Ammon's horn (tissue), 1 donor: ENCODE results near the gene F2RL3.
"Not testable (repeated sequence)": the region's sequence is repeated elsewhere in the genome, so short reads cannot be mapped to it uniquely, and the experiment has no call there.

Source experiments
- DNase-seq: peaks from one replicate; pipeline ENCODE4 v3.0.0-alpha.2; 2016; ENCODE audit warnings: low spot score

The F2RL3 gene

DNA sequence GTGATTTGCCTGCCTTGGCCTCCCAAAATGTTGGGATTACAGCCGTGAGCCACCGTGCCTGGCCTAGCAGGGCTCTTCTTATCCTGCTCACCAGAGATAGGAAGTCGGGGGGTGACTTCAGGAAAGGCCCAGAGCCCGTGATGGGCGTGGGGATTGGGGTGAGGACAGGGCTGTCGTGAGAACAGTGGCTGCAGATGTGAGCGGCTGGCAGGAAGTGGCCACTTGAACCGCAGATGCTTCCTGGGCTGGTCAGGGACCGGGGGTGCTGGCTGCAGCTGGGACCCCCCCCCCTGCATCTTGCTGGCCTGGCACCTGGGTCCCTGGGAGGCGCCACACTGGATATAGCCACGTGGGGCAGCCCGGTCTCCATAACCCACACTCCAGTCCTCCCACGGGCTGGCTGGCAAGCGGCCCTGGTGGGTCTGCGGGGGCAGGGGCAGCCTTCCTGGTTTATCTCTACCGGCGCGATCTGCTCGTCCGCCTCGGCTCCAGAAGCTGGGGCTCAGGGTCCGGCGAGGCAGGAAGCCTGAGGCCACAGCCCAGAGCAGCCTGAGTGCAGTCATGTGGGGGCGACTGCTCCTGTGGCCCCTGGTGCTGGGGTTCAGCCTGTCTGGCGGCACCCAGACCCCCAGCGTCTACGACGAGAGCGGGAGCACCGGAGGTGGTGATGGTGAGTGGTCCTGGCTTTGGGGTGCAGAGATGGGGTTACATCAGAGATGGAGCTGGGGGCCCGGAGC is at the start of gene F2RL3:
TSS of gene F2RL3 (plus strand) at position 371 of the 737 bp plus-strand sequence. CDS start at position 562, 191 bp downstream.
- no peak for DNase-seq

DNA sequence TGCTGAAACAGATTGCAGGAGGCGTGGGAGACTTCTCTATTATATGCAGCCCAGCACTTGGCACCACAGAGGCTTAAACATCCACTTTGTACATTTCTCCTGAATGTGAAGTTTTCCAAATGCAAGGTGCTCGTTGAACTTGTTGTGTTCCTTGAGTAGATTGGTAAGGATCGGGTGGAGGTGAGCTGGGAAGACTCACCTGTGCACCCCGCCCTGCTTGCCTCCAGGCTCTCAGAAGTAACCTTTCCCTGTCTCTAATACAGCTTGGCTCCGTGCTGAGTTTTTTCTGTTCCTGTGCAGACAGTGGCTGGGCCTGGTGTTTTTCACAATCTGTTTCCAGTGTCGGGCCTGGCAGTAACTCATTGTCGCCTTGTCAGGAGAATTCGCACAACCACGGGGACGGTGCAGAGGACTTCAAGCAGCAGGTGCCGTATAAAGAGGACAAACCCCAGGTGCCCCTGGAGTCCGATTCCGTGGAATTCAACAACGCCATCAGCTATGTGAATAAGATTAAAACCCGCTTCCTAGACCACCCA is 47.3 kb upstream of the F2RL3 start:
- no peak for DNase-seq

DNA sequence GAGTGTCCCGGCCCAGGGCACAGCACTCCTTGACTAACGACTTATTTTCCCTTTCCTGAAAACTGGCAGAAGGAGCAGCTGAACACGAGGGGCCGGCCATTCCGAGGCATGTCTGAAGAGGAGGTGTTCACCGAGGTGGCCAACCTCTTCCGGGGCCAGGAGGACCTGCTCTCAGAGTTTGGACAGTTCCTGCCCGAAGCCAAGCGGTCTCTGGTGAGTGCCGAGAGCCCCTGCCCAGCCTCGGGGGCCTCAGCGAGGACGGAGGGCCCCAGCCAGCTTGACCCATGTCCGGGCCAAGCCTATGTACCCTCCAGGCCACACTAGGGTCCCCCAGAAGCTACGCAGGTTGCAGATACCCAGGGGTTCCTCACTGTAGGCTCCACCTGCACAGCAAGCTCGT is 41.9 kb upstream of the F2RL3 start:
- DNase-seq = no peak

DNA sequence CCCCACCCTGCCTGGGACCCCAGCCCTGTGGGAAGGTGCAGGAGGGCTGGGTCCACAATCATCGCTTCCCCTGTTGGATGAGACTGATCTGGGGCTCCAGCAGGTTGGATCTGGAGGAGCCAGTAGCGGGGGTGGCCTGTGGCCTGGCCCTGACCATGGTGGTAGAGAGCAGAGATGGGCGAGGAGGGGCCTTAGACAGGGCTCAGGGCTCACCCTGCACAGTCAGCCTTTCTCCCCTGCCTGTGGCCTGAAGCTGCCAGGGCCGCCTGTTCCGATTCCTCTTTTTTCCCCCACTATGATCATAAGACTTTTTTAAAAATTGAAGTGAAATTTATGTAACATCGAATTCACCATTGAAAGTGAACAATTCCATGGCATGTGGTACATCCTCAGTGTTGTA is 41.4 kb upstream of the F2RL3 start:
- no peak for DNase-seq

DNA sequence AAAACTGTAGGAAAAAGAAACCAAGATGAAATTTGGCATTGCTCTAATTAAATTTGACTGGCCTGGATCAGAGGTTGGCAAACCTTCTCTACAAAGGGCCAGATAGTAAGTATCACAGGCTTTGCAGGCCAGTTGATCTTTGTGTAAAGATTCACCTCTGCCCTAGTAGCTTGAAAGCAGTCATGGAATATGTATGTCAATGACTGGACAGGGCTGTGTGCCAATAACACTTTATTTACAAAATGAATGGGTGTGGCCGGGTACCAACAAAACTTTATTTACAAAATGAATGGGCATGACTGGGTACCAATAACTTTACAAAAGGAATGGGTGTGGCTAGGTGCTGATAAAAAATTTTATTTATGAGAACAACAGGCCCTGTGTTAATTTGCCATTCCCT is 39.6 kb upstream of the F2RL3 start:
- DNase-seq = no peak

DNA sequence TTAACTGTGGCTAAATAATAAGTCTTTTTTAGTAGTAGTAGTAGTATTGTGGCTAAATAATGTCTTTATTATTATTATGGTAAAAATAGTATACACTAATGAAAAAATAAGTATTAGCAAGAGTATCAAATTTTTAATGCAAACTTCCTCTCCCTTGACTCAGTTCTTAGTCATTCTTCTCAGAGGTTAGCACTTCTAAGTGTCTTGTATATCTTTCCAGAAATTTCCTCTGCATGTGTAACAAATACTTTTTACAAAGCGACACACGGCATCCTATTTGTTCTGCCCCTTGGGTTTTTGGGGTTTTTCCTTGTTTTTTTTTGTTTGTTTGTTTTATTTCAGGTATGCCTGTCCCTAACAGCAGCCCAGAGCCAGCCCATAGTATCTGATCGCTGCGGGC is 38.7 kb upstream of the F2RL3 start:
- DNase-seq = no peak

DNA sequence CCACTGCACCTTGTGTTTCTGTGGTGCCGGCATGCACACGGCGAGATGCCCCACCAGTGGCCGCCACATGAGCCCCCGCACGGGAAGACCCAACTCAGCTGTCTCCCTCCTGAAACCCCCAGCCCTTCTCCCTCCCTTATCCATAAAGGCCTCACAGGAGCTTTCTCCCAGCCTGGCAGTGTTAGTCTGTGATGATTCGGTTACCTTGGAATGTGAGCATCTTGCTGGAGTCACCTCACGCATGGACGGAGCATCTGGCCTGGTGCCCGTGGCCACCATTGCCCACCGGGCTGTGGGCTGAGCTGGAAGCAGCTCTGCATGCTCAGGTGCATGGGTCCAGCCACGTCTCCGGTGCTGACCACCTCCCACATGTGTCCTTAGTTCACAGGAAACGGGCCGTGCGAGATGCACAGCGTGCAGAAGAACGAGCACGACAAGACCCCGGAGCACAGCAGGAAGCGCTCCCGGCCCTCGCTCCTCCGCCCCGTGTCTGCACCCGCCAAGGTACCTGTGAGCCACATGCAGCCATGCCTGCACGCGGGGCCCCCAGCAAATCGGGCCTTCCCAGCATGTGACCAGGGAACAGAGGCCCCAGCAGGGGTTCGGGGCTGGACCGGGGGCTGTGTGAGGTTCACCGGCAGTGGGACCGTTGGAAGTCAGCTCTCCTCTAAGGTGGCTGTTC is 37.6 kb upstream of the F2RL3 start:
- DNase-seq = no peak

DNA sequence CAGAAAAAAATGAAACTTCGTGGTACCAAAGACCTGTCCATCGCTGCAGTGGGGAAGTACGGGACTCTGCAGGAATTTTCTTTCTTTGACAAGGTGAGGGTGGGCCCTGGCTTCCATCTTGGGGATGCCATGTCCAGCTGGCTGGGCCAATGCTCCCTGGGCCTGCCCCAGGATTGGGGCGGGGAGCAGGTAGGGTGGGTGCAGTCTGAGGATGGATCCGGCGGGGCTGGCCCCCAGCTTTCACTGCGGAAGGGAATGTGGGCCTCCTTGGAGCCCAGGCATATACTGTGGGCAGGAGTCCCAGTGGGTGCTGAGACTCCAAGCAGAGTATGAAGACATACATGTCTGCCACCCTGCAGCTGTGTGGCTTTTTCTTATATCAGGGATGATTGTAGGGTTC is 35.7 kb upstream of the F2RL3 start:
- no peak for DNase-seq

DNA sequence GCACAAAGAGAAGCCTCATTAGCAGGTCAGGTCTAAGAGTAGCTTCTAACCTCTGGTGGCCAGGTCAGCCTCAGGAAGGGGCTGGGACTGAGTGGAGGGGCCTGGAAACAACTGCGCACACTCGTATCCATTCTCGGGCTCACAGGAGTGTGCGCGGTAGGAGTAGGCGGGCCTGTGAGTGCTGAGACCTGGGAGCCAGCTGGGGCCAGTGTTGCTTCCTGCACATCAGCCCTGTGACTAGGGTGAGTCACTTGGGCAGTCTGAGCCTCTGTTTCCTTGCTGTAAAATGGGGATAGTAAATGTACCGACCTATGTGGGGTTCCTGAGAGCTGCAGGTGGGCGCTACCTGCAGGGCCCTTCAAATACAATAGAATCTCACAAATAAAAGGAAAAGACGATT is 32.7 kb upstream of the F2RL3 start:
- no peak for DNase-seq

DNA sequence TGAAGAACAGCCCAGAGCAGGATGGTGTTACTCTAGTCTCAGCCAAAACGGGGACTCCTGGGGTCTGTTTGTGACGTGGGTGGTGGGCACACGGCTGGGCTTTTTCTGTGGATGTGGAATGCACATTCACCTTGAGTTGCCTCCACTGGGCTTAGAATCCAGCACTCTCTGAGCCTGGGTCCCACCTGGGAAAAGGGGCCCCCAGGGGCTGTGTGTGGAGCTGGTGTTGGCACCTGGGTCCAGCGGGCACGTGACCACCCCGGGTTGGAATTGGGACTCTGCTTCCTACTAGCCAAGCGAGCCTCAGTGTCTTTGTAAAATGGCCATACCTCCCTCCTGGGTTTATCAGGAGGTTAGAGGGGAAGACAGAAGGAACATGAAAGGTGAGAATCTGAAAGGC is 29.2 kb upstream of the F2RL3 start:
- DNase-seq = no peak

DNA sequence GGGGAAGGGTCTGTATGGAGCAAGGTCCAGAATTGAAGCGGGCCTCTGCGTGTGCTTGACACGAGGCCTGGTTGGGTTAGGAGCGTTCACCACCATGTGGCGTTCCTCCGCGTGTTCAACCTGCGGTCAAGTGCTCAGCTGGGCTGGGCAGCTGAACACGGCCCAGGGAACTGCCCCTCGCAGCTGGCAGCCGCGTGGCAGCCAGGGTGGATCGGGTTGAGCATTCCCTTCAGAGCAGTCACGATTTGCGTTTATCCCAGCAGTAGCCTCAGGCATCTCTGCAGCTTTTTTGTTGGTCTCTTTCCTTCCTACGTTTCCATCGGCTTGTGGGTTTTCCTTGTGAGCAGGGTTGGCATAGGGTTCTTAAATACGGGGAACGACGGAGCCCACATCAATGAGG is 28.7 kb upstream of the F2RL3 start:
- no peak for DNase-seq

DNA sequence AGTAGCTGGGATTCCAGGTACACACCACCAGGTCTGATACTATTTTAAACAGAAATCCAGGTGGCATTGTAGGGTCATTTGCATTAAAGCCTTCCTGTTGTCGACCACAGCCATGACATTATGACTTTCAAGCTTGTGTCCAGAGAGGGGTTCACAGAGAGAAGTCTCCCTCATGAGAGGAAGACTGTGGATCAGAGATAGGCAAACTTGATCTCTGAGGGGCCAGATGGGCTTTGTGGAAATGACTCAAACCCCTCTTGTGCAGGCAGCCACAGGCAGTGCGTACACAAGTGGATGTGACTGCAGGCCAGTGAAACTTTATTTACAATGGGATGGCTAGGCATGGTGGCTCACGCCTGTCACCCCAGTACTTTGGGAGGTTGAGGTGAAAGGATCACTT is 27.8 kb upstream of the F2RL3 start:
- no peak for DNase-seq

DNA sequence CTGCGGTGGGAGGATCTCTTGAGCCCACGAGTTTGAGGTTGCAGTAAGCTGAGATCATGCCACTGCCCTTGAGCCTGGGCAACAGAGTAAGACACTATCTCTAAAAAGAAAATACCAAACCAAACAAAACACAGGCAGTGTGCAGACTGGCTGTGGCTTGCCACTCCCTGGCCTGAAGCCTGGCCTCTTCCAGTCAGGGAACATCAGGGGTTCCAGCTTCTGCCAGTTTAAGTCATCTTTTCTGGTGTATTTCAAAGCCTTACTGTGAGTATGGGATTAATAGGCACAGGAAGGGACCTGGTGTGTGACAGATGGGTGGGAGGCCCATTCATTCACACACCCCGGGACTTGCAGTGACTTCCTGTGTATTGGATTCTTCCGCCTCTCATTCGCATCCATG is 27.0 kb upstream of the F2RL3 start:
- no peak for DNase-seq

DNA sequence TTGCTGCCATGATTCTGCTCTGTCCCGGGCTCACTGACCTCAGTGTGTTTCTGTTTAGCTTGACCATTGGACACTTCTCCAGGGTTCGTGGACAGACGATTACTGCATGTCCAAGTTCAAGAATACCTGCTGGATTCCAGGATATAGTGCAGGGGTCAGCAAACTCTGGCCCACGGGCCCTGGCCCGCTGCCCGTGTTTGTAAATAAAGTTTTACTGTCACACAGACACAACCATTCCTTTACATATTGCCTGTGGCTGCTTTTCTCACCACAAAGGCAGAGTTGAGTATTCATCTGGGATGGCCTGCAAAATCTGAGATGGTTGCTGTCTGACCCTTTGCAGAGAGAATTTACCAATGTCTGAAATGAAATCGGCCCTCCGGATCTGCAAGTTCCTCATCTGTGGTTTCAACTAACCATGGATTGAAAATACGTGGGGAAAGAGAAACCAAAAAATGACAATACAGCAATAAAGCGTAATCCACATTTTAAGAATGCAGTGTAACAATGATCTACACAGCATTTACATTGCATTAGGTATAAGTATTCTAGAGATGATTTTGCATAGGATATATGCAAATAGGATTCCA is 25.9 kb upstream of the F2RL3 start:
- no peak for DNase-seq

DNA sequence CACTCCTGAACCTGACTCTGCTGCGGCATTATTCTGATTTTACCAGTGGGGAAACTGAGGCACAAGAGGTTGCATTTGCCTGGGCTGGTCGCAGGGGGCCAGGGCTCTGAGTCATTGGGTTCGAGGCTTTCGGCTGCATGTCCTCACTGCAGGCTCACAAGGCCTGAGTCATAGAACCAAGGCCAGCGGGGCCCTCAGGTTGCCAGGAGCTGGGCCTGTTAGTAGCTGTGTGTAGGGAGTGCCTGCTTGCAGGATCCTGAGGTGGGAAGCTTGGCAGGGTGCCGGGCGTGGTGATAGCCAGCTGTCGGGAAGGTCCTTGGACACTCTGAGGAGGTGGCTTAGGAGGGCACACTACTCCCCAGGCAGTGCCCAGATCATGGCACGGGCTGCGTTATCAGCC is 21.6 kb upstream of the F2RL3 start:
- DNase-seq = no peak

DNA sequence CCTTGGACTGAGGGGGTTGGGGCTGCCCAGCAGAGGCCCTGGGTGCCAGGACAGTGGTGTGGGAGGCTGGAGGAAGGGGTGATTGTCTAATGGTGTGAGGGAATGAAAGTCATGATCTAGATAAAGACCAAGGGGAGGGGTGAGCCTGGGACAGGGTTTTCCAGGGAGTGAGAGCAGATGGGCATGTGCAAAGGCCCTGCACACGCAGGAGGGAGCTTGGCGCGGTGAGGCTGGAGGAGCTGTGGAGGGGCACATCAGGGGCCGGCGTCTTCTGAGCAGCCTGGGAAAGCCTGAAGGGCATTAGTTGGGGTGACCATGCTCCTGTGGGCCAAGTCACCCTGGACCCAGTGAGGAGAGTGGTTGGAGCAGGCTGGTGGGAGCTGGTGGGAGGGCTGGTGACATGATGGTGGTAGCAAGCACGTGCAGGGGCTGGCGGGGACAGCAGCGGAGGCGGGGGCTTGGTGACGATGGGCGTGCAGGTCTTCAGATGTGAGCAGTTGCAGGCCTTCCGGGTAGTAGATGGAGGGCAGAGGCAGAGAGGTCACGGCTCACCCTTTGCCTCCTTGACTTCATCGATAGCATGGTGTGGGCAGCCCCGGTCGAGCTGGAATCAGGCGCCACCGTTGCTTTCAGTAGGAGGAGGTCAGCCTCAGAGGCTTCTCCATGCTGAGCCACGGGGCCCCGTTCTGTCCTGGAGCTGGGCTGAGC is 20.2 kb upstream of the F2RL3 start:
- no peak for DNase-seq

DNA sequence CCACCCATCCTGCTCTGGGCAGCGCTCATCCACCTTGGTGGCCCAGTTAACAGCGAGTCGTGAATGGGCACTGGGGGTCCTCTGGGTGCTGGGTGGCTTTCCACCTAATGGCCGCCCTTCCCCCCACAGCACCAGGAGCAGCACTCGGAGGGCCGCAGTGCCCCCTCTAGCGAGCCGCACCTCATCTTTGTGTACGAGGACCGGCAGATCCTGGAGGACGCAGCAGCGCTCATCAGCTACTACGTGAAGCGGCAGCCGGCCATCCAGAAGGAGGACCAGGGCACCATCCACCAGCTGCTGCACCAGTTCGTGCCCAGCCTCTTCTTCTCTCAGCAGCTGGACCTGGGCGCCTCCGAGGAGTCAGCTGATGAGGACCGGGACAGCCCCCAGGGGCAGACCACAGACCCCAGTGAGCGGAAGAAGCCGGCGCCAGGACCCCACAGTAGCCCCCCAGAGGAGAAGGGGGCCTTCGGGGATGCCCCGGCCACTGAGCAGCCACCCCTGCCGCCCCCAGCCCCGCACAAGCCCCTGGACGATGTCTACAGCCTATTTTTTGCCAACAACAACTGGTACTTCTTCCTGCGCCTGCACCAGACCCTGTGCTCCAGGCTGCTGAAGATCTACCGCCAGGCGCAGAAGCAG is 19.3 kb upstream of the F2RL3 start:
- DNase-seq = no peak

DNA sequence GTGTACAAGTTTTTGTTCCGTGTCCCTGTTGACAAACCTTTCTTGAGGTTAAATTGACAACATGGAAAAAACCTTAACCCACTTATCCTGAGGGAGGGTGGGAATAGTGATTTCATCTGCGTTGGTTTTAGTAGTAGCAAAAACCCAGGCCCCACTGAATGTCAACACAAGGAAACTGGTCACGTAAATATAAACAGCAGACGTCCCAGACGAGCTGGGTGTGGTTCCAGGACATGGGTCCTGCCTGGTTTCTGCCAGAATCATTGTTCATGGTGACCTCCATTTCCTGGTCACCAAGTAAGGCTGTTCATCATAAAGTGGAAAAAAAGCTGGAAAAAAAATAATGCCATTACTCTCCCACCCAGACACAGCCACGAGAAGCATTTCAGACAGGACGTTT is 16.9 kb upstream of the F2RL3 start:
- no peak for DNase-seq

DNA sequence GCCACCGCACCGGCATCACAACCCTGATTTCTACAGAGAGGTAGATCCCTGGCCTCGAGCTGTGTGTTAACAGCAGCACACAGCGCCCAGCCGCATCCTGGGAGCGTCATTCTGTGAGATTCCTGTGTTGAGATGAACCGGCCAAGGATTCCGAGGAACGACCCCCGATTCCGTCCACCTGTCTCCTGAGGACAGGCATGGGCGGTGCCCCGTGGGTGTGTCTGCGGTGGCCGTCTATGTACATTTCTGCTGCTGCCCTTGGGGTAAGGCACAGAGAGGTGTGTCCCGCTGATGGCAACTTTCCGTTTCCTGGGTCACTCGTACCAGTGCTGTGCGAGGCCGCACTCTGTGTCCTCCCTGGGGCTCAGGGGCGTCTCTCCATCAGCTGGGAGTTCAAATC is 16.1 kb upstream of the F2RL3 start:
- no peak for DNase-seq

DNA sequence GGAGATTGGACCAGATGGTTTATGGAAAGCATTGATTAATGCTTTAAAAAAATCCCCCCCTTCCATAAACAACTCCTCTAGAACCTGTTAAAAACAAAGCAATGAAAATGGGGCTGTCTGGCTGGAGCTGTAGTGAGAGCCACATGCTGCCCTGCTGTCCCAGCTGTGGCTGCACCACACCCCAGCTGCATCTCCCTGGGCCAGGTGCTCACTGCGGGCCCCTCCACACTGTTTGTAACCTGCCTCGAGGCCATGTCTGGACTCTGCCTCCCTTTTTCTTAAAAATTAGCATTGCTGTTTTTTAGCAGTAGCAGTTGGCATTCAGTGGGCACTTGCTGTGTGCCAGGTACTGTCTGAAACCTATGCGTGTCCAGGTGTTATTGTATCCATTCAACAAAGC is 15.2 kb upstream of the F2RL3 start:
- no peak for DNase-seq

DNA sequence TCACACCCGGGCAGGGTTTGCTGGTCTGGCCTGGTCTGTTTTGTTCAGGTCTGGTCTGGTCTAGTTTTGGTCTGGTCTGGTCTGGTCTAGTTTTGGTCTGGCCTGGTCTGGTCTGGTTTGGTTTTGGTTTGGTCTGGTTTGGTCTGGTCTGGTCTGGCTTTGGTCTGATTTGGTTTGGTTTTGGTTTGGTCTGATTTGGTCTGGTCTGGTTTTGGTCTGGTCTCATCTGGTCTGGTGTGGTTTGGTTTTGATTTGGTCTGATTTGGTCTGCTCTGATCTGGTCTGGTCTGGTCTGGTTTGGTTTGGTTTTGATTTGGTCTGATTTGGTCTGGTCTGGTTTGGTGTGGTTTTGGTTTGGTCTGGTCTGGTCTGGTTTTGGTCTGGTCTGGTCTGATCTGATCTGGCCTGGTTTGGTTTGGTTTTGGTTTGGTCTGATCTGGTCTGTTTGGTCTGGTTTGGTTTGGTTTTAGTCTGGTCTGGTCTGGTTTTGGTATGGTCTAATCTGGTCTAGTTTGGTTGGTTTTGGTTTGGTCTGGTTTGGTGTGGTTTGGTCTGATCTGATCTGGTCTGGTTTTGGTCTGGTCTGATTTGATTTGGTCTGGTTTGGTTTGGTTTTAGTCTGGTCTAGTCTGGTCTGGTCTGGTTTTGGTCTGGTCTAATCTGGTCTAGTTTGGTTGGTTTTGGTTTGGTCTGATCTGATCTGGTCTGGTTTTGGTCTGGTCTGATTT is 14.4 kb upstream of the F2RL3 start:
- DNase-seq = no peak

DNA sequence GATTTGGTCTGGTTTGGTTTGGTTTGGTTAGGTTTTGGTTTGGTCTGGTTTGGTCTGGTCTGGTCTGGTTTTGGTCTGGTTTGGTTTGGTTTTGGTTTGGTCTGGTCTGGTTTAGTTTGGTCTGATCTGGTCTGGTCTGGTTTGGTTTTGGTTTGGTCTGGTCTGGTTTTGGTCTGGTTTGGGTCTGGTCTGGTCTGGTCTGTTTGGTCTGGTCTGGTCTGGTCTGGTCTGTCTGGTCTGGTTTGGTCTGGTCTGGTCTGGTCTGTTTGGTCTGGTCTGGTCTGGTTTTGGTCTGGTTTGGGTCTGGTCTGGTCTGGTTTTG is 13.9 kb upstream of the F2RL3 start:
- not testable (repeated sequence) for DNase-seq
